ENCODE measurements around the gene NDUFAF8.

Gene NDUFAF8

GRCh38 chr17:81287741-81288430 lies 48.8 kb downstream of the NDUFAF8 start:
- TF ChIP-seq FOXP2 (optimal IDR thresholded peaks at IDR 0.05; ENCODE audit: borderline replicate concordance, extremely low read depth, extremely low read length, insufficient read depth) (no peak), SIN3A (IDR thresholded peaks at IDR 0.05; ENCODE audit: borderline replicate concordance, insufficient read depth, low read length) (no peak), TAF1 (IDR thresholded peaks at IDR 0.05; ENCODE audit: borderline replicate concordance, insufficient read depth, low read length) (no peak), POLR2AphosphoS5 (IDR thresholded peaks at IDR 0.05; ENCODE audit: low read depth, low read length) (no peak)
- TF ChIP-seq, protein P1, sequence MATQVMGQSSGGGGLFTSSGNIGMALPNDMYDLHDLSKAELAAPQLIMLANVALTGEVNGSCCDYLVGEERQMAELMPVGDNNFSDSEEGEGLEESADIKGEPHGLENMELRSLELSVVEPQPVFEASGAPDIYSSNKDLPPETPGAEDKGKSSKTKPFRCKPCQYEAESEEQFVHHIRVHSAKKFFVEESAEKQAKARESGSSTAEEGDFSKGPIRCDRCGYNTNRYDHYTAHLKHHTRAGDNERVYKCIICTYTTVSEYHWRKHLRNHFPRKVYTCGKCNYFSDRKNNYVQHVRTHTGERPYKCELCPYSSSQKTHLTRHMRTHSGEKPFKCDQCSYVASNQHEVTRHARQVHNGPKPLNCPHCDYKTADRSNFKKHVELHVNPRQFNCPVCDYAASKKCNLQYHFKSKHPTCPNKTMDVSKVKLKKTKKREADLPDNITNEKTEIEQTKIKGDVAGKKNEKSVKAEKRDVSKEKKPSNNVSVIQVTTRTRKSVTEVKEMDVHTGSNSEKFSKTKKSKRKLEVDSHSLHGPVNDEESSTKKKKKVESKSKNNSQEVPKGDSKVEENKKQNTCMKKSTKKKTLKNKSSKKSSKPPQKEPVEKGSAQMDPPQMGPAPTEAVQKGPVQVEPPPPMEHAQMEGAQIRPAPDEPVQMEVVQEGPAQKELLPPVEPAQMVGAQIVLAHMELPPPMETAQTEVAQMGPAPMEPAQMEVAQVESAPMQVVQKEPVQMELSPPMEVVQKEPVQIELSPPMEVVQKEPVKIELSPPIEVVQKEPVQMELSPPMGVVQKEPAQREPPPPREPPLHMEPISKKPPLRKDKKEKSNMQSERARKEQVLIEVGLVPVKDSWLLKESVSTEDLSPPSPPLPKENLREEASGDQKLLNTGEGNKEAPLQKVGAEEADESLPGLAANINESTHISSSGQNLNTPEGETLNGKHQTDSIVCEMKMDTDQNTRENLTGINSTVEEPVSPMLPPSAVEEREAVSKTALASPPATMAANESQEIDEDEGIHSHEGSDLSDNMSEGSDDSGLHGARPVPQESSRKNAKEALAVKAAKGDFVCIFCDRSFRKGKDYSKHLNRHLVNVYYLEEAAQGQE (IDR thresholded peaks at IDR 0.05; ENCODE audit: insufficient read depth in 1 of 2, low read depth in 2 of 2, low read length in 2 of 2) = no peak

GRCh38 chr17:81288715-81289114 lies 49.6 kb downstream of the NDUFAF8 start:
- no peak for TF ChIP-seq SIN3A (IDR thresholded peaks at IDR 0.05; ENCODE audit: borderline replicate concordance, insufficient read depth, low read length)
- no peak for TF ChIP-seq POLR2AphosphoS5 (IDR thresholded peaks at IDR 0.05; ENCODE audit: low read depth, low read length)
- TF ChIP-seq TAF1 (IDR thresholded peaks at IDR 0.05; ENCODE audit: borderline replicate concordance, insufficient read depth, low read length) = no peak
- TF ChIP-seq FOXP2 (optimal IDR thresholded peaks at IDR 0.05; ENCODE audit: borderline replicate concordance, extremely low read depth, extremely low read length, insufficient read depth) = no peak
- TF ChIP-seq, protein P1 (IDR thresholded peaks at IDR 0.05; ENCODE audit: insufficient read depth in 1 of 2, low read depth in 2 of 2, low read length in 2 of 2) = no peak

DNA sequence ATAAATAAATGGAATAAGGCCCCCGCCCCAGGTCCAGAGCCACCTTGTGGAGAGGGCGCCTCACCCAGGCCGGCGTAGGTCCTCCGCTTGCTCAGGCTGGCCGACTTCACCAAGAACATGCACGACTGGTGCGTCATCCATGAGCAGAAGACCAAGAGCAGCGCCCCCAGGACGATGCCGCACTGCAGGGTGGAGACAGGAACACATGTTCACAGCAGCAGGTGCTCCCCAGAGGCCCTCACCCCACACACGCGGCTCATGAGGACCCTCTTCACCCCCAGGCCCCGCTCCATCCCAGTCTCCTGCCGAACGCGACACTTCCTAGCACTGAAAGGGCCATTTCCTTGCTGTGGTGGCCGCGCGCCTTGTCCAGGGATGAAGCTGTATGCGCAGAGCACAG lies 50.5 kb downstream of the NDUFAF8 start:
- TF ChIP-seq TAF1 (IDR thresholded peaks at IDR 0.05; ENCODE audit: borderline replicate concordance, insufficient read depth, low read length) = no peak
- TF ChIP-seq, protein P1 (IDR thresholded peaks at IDR 0.05; ENCODE audit: insufficient read depth in 1 of 2, low read depth in 2 of 2, low read length in 2 of 2) = no peak
- TF ChIP-seq FOXP2 (optimal IDR thresholded peaks at IDR 0.05; ENCODE audit: borderline replicate concordance, extremely low read depth, extremely low read length, insufficient read depth) = no peak
- no peak for TF ChIP-seq SIN3A (IDR thresholded peaks at IDR 0.05; ENCODE audit: borderline replicate concordance, insufficient read depth, low read length)
- TF ChIP-seq POLR2AphosphoS5 (IDR thresholded peaks at IDR 0.05; ENCODE audit: low read depth, low read length) = no peak

DNA sequence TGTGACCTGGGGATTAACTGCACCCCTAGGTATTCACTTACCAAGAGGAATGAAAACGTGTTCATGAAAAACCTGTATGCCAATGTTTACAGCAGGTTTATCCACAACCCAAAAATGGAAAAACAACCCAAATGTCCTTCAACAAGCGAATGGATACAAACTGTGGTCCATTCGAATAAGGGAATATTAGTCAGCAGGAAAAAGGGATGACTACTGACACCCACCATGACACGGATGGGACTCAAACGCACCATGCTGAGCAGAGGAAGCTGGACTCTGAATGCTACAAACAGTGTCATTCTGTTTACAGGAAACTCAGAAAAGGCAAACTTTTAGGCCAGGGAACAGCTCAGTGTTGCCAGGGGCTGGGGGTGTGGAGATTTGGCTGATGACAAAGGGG lies 51.1 kb downstream of the NDUFAF8 start:
- TF ChIP-seq POLR2AphosphoS5 (IDR thresholded peaks at IDR 0.05; ENCODE audit: low read depth, low read length) = no peak
- TF ChIP-seq, protein P1 (IDR thresholded peaks at IDR 0.05; ENCODE audit: insufficient read depth in 1 of 2, low read depth in 2 of 2, low read length in 2 of 2) = no peak
- no peak for TF ChIP-seq SIN3A (IDR thresholded peaks at IDR 0.05; ENCODE audit: borderline replicate concordance, insufficient read depth, low read length)
- TF ChIP-seq TAF1 (IDR thresholded peaks at IDR 0.05; ENCODE audit: borderline replicate concordance, insufficient read depth, low read length) = no peak
- no peak for TF ChIP-seq FOXP2 (optimal IDR thresholded peaks at IDR 0.05; ENCODE audit: borderline replicate concordance, extremely low read depth, extremely low read length, insufficient read depth)
